ENCODE measurements around the gene CAPZB.
"Not testable (repeated sequence)": the region's sequence is repeated elsewhere in the genome, so short reads cannot be mapped to it uniquely, and the experiment has no call there.

Gene CAPZB

GRCh38 chr1:19310061-19310460 lies 175.3 kb downstream of the CAPZB start:
- no peak for DNase-seq (ENCODE audit: low spot score)

GRCh38 chr1:19309123-19309813 lies 176.1 kb downstream of the CAPZB start:
- DNase-seq (ENCODE audit: low spot score): no peak

- no peak for DNase-seq (ENCODE audit: low spot score)
Measured at GRCh38 chr1:19308509-19308907, 176.8 kb downstream of the CAPZB start.

- no peak for DNase-seq (ENCODE audit: low spot score)
Measured at GRCh38 chr1:19307794-19308508, 177.4 kb downstream of the CAPZB start.

GRCh38 chr1:19306941-19307340 lies 178.4 kb downstream of the CAPZB start:
- no peak for DNase-seq (ENCODE audit: low spot score)

GRCh38 chr1:19305880-19306279 lies 179.5 kb downstream of the CAPZB start:
- no peak for DNase-seq (ENCODE audit: low spot score)

GRCh38 chr1:19304081-19304480 lies 181.3 kb downstream of the CAPZB start:
- DNase-seq (ENCODE audit: low spot score): not testable (repeated sequence)

GRCh38 chr1:19300211-19300610 lies 185.1 kb downstream of the CAPZB start:
- DNase-seq (ENCODE audit: low spot score): no peak

GRCh38 chr1:19294638-19295037 lies 190.7 kb downstream of the CAPZB start:
- DNase-seq (ENCODE audit: low spot score): no peak

- no peak for DNase-seq (ENCODE audit: low spot score)
Measured at GRCh38 chr1:19289244-19289643, 196.1 kb downstream of the CAPZB start.

All from D341Med (cell line).